Right lobe of liver (tissue), 4 donors: ENCODE results near the gene EXO5.

ENCODE experiments used
- CTCF ChIP-seq, 4 donors: fragments of 200-600 bp in 3 of 4; fragments of 450-650 bp in 1 of 4; IDR thresholded peaks; one replicate each; pipeline versions ENCODE4 v1.5.1 to v1.8.0; 2016 to 2022; ENCODE audit warnings: antibody characterized with exemption in 4 of 4, mild to moderate bottlenecking in 2 of 4
- POLR2A ChIP-seq: fragments of 450-650 bp; IDR thresholded peaks from one replicate; pipeline ENCODE4 v1.6.1; 2017; ENCODE audit warnings: antibody characterized with exemption, mild to moderate bottlenecking
- donor health status: DM: no; HTN: no; CAD: no.
- donor health status: DM: no; HTN: no; CAD: no.
- donor health status: DM: no; HTN: yes; CAD: no.

- no peak for TF ChIP-seq CTCF (IDR thresholded peaks at IDR 0.05)
- TF ChIP-seq POLR2A, result no peak
Observed at GRCh38 chr1:40507973-40508372, 594 bp upstream of the EXO5 start.
